ENCODE results near the gene ACBD6. TPM values are rescaled to one million over a fixed set of nuclear protein-coding genes. Genes with fewer than 3 reads are reported as not detected.
A peak's percentile ranks its signal among the peaks of the same experiment; 100 is the strongest.

The ACBD6 gene
- total RNA-seq, 1 donor from 2014 or later, result 57.5 TPM

GRCh38 chr1:180370597-180370996 is 131.8 kb downstream of the ACBD6 start:
- Mint-ChIP-seq H3K27me3 (ENCODE audit: unreplicated experiment) (no peaks in the 10 kb centered on the region), H3K27ac (ENCODE audit: unreplicated experiment) (no peak overlapping the region), H3K36me3 (ENCODE audit: unreplicated experiment) (peaks cover 10% of the 10 kb centered on the region), H3K4me1 (ENCODE audit: unreplicated experiment) (peaks cover 13% of the 10 kb centered on the region), H3K9me3 (ENCODE audit: unreplicated experiment) (no peaks in the 10 kb centered on the region), H3K4me3 (ENCODE audit: unreplicated experiment) (no peak overlapping the region)
- DNase-seq (ENCODE audit: extremely low spot score, unreplicated experiment), result no peak
- no peak for TF ChIP-seq CTCF (IDR thresholded peaks at IDR 0.05)

DNA sequence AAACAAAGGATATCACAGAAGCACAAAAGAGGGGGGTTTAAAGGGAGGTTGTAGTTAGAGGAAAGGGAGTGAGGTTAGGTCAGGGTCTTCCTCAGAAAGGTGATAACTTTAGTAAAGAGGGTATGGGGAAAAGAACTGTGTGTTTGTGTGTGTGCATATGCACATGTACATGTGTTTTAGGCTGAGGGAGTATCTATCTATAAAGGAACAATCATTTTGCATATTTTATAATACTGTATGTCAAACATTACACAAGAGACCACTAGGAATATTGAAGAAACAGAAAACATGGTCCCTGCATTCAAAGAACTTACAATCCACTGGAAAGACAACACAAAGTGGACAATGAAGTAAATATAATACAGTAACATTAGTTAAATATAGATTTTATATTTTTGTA is 132.2 kb downstream of the ACBD6 start:
- no peaks in the 10 kb centered on the region for H3K9me3 Mint-ChIP-seq (ENCODE audit: unreplicated experiment)
- H3K4me1 Mint-ChIP-seq (ENCODE audit: unreplicated experiment), result peaks cover 13% of the 10 kb centered on the region
- no peaks in the 10 kb centered on the region for H3K27me3 Mint-ChIP-seq (ENCODE audit: unreplicated experiment)
- no peak overlapping the region for H3K4me3 Mint-ChIP-seq (ENCODE audit: unreplicated experiment)
- TF ChIP-seq CTCF (IDR thresholded peaks at IDR 0.05), result no peak
- peaks cover 10% of the 10 kb centered on the region for H3K36me3 Mint-ChIP-seq (ENCODE audit: unreplicated experiment)
- no peak overlapping the region for H3K27ac Mint-ChIP-seq (ENCODE audit: unreplicated experiment)
- DNase-seq (ENCODE audit: extremely low spot score, unreplicated experiment), result no peak

- Mint-ChIP-seq H3K36me3 (ENCODE audit: unreplicated experiment) (peaks cover 8% of the 10 kb centered on the region), H3K9me3 (ENCODE audit: unreplicated experiment) (no peaks in the 10 kb centered on the region), H3K27ac (ENCODE audit: unreplicated experiment) (no peak overlapping the region), H3K27me3 (ENCODE audit: unreplicated experiment) (no peaks in the 10 kb centered on the region), H3K4me3 (ENCODE audit: unreplicated experiment) (no peak overlapping the region), H3K4me1 (ENCODE audit: unreplicated experiment) (peaks cover 13% of the 10 kb centered on the region)
- TF ChIP-seq CTCF (IDR thresholded peaks at IDR 0.05), result no peak
- DNase-seq (ENCODE audit: extremely low spot score, unreplicated experiment), result no peak
These were observed 133.3 kb downstream of the ACBD6 start for GRCh38 chr1:180369061-180369460.

DNA sequence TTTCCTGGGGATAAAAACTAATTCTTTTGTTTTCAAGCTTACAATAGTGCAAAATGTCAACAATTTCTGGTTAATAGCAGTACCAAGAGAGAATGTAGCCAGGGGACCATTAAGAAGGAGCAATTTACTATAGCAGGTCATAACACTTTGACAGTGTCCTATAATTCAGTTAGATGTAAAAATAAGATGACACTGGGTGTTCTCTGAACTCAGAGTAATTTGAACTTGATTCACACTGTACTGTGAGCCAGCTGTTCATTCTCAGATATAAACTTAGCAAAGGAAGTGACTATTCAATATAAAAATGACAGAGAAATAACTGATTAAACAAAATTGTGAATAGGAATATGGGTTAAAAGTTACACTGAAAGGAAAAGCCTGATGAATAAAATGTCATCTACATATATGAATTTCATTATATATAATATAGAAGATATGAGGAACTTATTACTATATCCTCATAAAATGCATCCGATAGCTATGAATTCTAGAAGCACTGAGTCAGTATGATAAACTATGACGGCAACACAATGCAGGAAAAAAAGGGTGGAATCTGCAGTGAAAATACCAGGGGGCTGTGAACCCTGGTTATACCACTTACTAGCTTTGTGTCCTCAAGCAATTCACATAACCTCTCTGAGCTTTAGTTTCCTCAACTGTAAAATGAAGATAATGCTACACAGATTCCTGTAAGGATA is 135.9 kb downstream of the ACBD6 start:
- no peak for TF ChIP-seq CTCF (IDR thresholded peaks at IDR 0.05)
- H3K36me3 Mint-ChIP-seq (ENCODE audit: unreplicated experiment), result peaks cover 3% of the 10 kb centered on the region
- H3K27ac Mint-ChIP-seq (ENCODE audit: unreplicated experiment), result peak overlapping the region; percentile 47
- no peaks in the 10 kb centered on the region for H3K27me3 Mint-ChIP-seq (ENCODE audit: unreplicated experiment)
- H3K9me3 Mint-ChIP-seq (ENCODE audit: unreplicated experiment), result no peaks in the 10 kb centered on the region
- no peak for DNase-seq (ENCODE audit: extremely low spot score, unreplicated experiment)
- H3K4me3 Mint-ChIP-seq (ENCODE audit: unreplicated experiment), result no peak overlapping the region
- H3K4me1 Mint-ChIP-seq (ENCODE audit: unreplicated experiment), result peaks cover 16% of the 10 kb centered on the region

DNA sequence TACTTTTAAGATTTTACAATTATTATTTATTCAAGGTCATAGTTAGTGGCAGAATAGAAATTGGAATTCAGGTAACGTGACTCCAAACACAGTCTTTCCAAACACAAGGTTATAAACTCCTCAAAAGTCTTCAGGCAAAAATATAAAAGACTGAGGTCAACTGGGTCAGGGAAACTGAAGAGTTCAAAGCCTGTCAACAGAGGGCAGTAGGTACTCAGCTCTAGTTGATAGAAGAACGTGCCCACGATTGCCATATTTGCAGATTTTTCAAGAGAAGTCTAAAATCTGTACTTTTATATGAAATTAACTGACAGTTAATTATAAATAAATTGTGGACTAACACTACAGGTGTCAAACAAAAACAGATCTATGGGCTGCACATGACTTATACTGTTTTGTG is 137.3 kb downstream of the ACBD6 start:
- H3K27ac Mint-ChIP-seq (ENCODE audit: unreplicated experiment), result no peak overlapping the region
- no peak for TF ChIP-seq CTCF (IDR thresholded peaks at IDR 0.05)
- no peaks in the 10 kb centered on the region for H3K9me3 Mint-ChIP-seq (ENCODE audit: unreplicated experiment)
- no peak overlapping the region for H3K4me3 Mint-ChIP-seq (ENCODE audit: unreplicated experiment)
- H3K27me3 Mint-ChIP-seq (ENCODE audit: unreplicated experiment), result no peaks in the 10 kb centered on the region
- DNase-seq (ENCODE audit: extremely low spot score, unreplicated experiment), result no peak
- H3K4me1 Mint-ChIP-seq (ENCODE audit: unreplicated experiment), result peaks cover 24% of the 10 kb centered on the region
- H3K36me3 Mint-ChIP-seq (ENCODE audit: unreplicated experiment), result peaks cover 1% of the 10 kb centered on the region

Measured in osteocyte (in vitro differentiated cells).